DLD1 (cell line): Measurements from ENCODE around the gene RNU6-9.

ENCODE experiments used
- in situ Hi-C: cut with HindIII; loops from 2 replicates; pipeline ENCODE4 v1.10.0; 2017; ENCODE audit warnings: low sequenced_read_pairs

The RNU6-9 gene

DNA sequence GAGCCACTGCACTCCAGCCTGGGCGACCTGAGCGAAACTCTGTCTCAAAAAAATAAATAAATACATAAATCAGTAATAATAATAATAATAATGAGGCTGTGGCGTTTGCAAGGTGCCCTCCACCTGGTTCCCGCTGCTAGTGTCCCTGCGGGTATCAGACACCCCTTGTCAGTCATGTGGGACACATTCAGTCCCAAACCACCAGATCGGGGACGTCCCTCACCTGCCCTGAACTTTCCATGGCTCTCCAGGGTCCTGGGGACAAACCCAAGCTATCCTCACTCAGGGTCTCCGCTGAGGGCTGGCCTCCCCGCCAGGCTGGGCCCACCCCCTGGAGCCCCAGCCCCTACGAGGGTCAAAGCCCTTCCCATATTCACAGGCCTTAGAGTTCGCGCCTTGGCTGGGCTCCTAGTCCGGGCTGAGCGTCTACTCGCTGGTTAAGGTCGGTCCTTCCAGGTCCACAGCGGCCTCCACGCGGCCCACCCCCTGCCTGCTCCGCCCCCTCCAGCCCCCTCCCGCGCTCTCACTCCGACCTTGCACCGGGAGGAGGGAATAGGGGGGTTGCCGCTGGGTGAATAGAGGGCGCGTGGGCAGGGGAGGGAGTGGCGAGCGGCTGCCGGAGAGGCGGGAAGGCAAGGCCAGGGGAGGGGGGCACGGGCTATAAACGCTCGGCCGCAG is 23.5 kb downstream of the RNU6-9 start:
- in situ Hi-C loops, result no loop called here

DNA sequence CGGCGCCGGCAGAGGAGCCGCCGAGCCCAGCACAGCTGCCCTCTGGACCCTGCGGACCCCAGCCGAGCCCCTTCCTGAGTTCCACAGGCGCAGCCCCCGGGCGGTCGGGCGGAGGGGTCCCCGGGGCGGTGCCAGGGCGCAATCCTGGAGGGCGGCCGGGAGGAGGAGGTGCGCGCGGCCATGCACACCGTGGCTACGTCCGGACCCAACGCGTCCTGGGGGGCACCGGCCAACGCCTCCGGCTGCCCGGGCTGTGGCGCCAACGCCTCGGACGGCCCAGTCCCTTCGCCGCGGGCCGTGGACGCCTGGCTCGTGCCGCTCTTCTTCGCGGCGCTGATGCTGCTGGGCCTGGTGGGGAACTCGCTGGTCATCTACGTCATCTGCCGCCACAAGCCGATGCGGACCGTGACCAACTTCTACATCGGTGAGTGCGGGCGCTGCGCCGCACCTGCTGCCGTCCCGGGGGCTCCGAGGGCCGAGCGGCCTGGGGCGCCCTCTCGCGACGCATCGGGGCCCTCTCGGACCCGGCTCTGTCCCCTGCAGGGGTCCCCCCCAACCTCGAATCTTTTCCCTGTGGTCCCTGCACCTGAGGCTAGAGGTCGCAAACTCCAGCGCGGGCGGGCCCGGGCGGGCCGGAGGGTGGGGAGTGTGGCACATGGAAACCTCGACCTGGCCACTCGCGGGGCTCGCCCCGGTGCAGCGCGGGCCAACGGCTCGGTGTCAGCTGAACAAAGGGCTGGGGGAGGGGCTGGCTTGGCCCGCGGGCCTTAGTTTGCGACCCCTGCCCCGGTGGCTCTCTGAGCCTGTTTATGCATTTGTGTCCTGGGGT is 24.3 kb downstream of the RNU6-9 start, which contains the start of gene KISS1R:
Gene KISS1R (plus strand): TSS at position 11 of the 829 bp plus-strand sequence. CDS start 170 bp downstream, at position 181.
- in situ Hi-C loops, result no loop called here

DNA sequence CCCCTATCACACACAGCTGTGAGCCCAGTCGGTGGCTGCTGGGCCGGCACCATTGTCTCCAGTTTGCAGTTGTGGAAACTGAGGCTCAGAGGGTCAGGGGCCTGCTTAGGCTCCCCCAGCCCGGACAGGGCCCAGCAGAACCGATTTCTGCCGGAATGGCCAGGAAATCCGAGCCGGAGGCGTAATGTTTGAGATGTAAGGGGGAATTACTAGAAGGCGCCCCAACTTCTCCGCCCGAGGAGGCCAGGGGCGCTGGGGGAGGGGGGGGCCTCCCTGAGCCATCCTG is 24.8 kb downstream of the RNU6-9 start:
- in situ Hi-C loops, result no loop called here

DNA sequence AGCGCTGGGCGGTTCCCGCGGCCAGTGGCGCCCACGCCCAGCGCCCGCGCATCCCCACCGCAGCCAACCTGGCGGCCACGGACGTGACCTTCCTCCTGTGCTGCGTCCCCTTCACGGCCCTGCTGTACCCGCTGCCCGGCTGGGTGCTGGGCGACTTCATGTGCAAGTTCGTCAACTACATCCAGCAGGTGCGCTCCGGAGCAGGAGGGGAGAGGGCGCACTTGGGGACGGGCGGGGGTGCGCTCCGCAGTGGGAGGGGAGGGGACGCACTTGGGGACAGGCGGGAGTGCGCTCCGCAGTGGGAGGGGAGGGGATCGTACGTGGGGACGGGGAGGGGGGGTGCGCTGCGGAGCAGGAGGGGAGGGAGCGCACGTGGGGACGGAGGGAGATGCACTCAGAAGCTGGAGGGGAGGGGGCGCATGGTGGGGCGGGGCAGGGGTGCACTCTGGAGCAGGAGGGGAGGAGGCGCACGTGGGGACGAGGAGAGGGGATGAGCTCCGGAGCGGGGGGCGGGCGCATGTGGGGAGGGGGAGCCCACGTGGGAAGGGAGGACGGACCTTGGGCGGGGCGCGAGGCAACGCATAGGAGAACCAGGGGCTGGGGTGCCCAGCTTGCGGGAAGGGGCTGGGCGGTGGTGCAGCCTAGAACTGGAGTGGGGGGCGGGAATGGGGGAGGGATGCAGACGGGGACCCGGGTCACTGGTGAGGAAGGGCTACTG is 25.4 kb downstream of the RNU6-9 start:
- in situ Hi-C loops, result no loop called here

DNA sequence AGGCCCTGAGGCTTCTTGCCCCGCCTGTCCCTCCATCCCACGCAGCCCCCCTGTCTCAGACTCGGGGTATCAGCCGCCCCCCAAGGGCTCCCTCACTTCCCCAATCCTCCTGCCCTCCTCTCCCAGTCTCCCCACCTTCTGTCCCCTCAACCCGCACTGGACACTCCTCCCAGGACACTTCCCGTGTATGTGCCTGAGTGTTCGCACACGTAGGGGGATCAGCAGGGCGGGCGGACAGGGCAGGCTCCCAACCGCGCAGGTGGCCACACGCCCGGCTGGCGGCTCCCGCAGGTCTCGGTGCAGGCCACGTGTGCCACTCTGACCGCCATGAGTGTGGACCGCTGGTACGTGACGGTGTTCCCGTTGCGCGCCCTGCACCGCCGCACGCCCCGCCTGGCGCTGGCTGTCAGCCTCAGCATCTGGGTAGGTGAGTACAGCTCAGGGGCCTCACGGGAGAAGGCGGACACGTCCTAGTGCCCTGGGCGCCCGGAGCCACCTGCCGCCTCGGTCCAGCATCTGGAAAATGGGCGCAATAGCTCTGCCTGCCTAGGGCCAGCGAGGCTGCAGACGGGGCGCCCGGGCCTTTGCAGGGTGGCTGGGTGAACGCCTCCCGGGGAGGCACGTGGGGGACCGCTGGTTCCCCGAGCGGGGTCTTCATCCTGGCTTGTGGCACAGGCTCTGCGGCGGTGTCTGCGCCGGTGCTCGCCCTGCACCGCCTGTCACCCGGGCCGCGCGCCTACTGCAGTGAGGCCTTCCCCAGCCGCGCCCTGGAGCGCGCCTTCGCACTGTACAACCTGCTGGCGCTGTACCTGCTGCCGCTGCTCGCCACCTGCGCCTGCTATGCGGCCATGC is 26.1 kb downstream of the RNU6-9 start:
- in situ Hi-C loops, result no loop called here

DNA sequence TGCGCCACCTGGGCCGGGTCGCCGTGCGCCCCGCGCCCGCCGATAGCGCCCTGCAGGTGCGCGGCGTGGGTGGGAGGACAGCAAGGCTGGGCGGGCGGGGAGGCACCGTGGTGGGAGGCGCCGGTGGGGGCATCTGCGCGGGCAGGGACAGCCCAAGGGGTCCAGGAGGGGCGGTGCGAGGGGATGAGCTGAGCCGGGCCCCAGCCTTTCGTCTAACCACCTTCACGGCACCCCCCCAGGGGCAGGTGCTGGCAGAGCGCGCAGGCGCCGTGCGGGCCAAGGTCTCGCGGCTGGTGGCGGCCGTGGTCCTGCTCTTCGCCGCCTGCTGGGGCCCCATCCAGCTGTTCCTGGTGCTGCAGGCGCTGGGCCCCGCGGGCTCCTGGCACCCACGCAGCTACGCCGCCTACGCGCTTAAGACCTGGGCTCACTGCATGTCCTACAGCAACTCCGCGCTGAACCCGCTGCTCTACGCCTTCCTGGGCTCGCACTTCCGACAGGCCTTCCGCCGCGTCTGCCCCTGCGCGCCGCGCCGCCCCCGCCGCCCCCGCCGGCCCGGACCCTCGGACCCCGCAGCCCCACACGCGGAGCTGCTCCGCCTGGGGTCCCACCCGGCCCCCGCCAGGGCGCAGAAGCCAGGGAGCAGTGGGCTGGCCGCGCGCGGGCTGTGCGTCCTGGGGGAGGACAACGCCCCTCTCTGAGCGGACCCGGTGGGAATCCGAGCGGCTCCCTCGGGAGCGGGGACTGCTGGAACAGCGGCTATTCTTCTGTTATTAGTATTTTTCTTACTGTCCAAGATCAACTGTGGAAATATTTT is 27.0 kb downstream of the RNU6-9 start:
- in situ Hi-C loops, result no loop called here

DNA sequence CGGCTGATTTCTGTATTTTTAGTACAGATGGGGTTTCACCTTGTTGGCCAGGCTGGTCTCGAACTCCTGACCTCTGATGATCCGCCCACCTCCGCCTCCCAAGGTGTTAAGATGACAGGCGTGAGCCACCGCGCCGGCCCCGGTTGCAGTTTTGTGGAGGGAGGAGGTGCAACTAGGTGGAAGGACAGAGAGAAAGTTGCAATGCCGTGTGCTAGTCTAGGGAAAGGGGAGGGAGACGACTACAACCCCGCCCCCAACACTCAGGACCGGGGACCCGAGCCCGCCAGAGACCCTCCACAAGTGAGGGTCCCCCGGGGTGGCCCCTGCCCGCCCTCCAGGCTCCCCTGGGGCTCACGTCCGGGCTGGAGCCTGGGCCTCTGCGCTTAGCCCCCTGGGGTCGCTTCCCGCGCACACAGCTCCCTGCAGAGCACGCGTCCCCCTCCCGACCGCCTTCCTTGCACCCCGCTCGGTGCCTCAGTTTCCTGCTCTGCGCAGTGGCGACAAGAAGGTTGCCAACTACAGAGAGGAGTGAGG is 31.3 kb downstream of the RNU6-9 start:
- in situ Hi-C loops, result no loop called here

DNA sequence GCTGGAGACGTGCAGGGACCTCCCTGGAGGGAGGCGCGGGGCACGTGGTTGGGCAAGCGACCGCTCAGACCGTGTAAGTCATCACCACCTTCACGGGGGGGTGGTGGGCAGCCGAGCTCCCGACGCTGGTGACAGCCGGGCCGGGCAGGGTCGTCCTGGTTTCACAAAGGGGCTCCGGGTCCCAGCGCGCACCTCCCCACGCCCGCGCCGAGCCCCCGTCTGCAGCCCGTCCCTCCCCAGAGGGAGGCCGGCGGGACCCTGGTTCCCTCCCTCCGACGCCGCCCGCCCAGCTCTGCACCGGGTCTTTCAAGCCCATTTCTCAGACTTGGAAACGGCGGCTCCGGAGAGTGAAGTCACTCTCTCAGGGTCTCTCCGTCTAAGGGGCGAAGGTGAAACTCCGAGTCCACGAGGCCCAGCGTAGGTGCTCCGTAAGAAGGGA is 31.8 kb downstream of the RNU6-9 start:
- in situ Hi-C loops, result no loop called here

DNA sequence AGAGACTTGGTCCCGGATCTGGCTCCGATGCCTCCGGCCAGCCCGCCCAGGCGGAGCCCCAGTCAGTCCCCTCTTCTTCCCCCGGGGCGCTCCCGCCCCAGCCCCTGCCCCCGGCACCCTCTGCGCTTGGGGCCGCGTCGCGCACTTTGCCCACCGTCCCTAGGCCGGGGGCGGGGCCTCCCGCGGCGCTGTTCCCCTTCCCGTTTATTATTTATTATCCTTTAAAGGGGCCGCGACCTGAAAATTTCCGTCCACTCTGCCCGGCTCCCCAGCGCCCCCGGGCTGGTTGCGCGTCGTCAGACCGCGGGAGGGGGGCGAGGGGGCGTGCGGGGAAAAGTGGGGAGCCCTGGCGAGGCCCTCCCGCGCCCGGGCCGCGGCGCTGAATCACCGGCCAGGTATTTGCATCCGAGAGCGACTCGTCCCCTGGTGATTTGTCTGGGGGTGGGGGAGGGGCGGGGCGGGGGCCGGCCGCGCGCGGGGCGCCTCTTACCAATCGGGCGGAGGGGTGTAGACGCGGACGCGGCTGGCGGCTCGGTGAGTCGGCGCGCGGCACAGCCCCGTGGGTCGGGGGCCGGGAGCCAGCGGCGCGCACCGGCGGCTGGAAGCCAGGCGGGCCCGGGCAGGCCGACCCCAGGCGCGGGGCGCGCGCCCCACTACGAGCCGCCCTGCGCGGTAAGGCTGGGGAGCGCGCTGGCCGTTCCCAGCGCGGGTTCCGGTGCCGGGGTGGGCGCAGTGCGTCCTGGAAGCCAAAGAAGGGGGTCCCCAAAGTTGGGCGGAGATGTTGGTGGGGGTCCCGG is 32.4 kb downstream of the RNU6-9 start, which contains the start of gene ARID3A:
Gene ARID3A (plus strand): TSS at position 510 of the 797 bp plus-strand sequence. CDS start 3,494 bp downstream, outside the sequence.
- in situ Hi-C loops, result no loop called here

DNA sequence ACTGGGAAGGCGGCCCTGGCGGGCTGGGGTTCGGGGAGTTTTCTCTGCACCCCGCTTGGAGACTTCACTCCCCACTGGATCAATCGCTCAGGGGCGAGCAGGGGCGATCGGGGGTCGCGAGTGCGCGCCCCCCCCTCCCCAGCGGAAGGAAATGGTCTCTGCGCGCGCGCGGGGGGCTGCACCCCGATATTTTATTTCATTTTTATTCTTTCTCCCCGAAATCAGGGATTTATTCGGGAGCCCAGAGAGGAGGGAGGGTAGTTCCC is 33.0 kb downstream of the RNU6-9 start:
- in situ Hi-C loops, result no loop called here

DNA sequence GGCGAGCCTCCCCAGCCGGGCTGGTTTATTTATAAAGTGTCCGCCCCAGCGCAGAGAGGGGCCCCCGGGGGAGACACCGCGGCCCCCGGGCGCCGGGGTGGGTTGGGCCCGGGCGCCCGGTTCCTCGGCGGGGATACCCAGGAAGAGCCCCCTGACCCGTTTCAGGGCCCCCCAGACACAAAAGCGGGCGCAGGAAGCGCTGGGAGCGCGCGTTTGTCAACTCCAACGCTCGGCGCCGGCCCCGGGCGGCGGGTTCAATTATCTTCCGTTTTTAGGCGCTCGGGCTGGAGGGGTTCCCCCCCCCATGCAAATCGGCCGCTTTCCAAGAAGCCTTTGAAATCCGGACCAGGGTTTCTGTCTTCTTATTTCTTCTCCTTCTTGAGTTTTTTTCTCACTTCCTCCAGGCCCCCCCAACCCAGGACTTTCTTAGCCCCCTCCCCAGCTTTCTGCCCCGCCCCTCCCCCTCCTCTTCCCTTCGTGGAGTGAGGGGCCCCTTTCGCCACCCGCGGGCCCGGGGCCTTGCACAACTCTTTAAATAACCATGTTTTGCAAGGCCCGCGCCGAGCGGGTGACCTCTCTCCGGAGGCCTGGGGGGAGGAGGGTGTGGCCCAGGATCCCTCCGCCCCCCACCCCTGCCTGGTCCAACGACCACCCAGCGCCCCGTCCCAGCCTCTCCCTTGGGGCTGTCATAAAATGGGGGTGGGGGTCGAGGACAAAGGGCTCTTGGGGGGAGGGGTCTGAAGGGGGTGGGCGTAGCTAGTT is 33.5 kb downstream of the RNU6-9 start:
- in situ Hi-C loops, result no loop called here

DNA sequence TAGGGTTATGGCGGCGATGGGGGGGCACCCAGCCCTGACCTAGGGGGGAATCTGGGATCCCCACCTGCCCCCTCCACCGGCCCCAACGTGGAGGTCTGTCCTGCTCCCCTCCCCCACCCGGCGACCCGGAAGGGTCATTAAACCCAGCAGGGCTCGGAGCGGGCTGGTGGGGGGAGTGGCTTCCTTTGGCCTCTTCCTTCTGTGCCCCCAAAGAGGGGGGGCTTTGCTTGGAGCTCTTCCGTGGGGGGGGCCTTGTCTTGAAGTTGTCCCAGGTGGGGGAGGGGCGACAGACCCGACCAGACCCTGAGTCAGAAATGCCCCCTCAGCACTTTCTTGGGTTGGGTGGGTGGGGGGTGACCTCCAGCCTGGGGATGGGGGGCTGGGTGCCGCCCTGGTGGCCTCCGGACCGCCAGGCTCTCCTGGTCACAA is 34.1 kb downstream of the RNU6-9 start:
- in situ Hi-C loops, result no loop called here

DNA sequence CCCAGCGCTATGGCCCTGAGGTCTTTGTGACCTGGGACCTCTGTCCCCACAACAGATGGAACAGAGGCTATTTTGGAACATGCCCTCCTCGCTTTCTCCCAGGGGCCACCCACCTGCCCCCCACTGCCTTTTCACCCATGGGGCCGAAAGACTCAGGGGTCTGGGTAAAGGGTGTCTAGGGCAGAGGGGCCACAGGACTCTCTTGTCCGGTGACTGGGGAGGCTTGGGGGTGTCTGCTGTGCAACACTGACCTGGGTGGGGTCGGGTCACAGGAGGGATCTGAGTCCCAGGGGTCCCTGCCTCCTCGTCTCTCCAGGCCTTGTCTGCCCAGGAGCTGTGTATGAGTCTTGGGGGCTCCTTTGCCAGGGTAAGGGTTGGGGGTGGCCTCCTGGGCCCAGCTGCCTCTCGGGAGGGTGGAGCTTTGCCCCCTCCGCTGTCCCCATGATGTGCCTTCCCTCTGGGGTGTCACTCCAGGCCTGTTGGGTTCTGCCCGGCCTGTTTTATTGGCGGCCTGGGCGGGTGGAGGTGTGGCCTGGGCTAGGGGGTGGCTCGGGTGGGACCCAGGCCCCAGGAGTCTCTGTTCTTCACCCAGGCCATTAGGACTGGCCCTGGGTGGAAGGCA is 34.6 kb downstream of the RNU6-9 start:
- in situ Hi-C loops, result no loop called here

DNA sequence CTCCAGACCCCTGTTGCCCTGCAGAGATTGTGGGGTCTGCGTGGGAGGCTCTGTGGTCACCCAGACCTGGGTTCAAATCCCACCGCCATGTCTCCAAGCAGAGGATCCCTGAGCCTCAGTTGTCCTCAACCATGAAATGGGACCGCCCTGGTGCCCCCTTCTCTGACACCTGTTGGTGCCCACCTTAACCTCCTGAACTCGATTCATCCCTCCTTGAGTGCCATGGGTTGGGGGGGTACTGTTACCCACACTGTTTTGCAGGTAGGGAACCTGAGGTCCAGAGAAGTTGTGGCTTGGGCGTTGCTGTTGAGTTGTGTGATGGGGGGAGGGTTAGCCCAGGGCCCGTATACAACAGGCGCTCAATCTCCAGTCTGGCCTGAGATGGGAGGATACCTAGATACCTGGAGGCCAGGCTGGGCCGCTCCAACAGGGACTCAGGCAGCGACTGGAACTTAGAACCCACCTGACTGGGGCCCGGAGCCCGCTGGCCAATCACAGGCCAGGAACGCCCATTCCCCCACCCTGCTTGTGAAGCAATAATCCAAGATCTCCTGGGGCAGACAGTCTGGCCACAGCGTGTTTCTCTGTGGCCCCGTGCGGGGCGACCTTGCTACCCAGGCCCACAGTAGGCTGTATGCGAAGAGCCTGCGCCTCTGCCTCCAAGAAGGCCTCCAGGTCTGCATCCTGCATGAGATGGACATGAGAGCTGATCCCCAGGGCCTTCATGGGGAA is 35.4 kb downstream of the RNU6-9 start:
- in situ Hi-C loops, result no loop called here

DNA sequence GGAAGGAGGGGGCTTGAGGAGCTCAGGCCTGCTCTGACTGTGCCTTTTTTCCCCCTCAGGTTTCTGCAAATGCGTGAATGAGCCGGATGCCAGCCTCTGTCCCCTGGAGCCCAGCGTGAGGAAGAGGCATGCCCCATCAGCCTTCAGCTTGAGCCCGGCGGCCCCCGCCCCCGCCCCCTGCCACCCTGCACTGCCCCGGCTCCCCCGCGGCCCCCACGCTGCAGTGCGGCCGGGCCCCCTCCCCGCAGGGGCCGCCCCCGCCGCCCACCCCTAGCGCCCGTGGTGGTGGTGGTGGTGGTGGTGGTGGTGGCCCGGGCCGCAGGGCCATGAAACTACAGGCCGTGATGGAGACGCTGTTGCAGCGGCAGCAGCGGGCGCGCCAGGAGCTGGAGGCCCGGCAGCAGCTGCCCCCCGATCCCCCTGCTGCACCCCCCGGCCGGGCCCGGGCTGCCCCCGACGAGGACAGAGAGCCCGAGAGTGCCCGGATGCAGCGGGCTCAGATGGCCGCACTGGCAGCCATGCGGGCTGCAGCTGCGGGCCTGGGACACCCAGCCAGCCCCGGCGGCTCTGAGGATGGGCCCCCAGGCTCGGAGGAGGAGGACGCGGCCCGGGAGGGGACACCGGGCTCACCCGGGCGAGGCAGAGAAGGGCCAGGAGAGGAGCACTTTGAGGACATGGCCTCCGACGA is 36.1 kb downstream of the RNU6-9 start:
- in situ Hi-C loops, result no loop called here

DNA sequence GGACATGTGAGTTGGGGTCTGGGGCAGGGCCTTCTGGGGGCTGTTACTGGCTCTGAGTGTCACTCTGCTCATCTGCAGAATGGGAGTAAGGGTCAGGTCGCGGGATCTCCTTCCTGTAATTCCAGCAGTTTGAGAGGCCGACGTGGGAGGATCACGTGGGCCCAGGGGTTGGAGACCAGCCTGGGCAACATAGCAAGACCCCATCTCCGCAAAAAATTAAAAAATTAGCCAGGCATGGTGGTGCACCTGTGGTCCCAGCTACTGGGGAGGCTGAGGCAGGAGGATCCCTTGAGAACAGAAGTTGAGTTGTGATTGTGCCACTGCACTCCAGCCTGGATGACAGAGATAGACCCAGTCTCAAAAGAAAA is 36.6 kb downstream of the RNU6-9 start:
- in situ Hi-C loops, result no loop called here
